IMR-90 (cell line): ENCODE data around the gene PODXL2. TPM values are rescaled to one million over a fixed set of nuclear protein-coding genes. Genes with fewer than 3 reads are reported as not detected.

Experiments used
- ATAC-seq: fragments of 200-7000 bp; cut with Tn5 transposase; 2 replicates; pipeline ENCODE4 v1.9.1; 2020; ENCODE audit warnings: low read depth, mild to moderate bottlenecking, moderate library complexity
- BruUV-seq: library from RNA; stranded (reverse); fragments of 400-500 nt; replicated peaks from 2 replicates; lab custom pipeline; 2021; lab: Mats Ljungman, UMichigan
- CTCF ChIA-PET: fragments of 300-600 bp; formaldehyde crosslinking; extraction: SDS; loops from one replicate; lab custom pipeline; 2021; ENCODE audit warnings: antibody characterized with exemption; lab: Yijun Ruan, JAX
- POLR2A ChIA-PET: fragments of 300-600 bp; sonication (Branson Sonifier 250); formaldehyde crosslinking; loops from one replicate; lab custom pipeline; 2022; ENCODE audit warnings: antibody characterized with exemption; ENCODE audit not compliant: unreplicated experiment; lab: Charles Lee
- DNase-seq: peaks from one replicate; pipeline ENCODE4 v3.0.0; 2013
- H2AFZ ChIP-seq: replicated peaks from 2 replicates; pipeline ENCODE3; 2013; ENCODE audit warnings: low read length, mild to moderate bottlenecking; ENCODE audit not compliant: poor library complexity
- H2AK5ac ChIP-seq: 2 replicates; pipeline ENCODE4 v1.6.1; 2013; ENCODE audit warnings: low read depth, low read length, inconsistent platforms
- H2AK9ac ChIP-seq: replicated peaks from 2 replicates; pipeline ENCODE3; 2013; ENCODE audit warnings: mild to moderate bottlenecking, low read depth, low read length, moderate library complexity; ENCODE audit not compliant: poor library complexity
- H2BK120ac ChIP-seq: 2 replicates; pipeline ENCODE4 v1.6.1; 2013; ENCODE audit warnings: low read depth, low read length, inconsistent platforms
- H2BK15ac ChIP-seq: 3 replicates; pipeline ENCODE4 v1.6.1; 2013; ENCODE audit warnings: low read depth, low read length, inconsistent platforms
- H2BK20ac ChIP-seq: 2 replicates; pipeline ENCODE4 v1.6.1; 2013; ENCODE audit warnings: low read depth, mild to moderate bottlenecking, inconsistent platforms, low read length, moderate library complexity
- H2BK5ac ChIP-seq: 2 replicates; pipeline ENCODE4 v1.6.1; 2013; ENCODE audit warnings: mild to moderate bottlenecking, low read depth, low read length, inconsistent platforms; ENCODE audit not compliant: poor library complexity, severe bottlenecking
- H3K14ac ChIP-seq: replicated peaks from 2 replicates; pipeline ENCODE4 v1.6.1; 2013; ENCODE audit warnings: low read depth, low read length, inconsistent platforms
- H3K18ac ChIP-seq: 2 replicates; pipeline ENCODE4 v1.6.1; 2013; ENCODE audit warnings: low read depth, low read length, control low read depth
- H3K23ac ChIP-seq: 2 replicates; pipeline ENCODE4 v1.6.1; 2013; ENCODE audit warnings: low read depth, low read length, inconsistent platforms
- H3K27ac ChIP-seq: 2 replicates; pipeline ENCODE4 v1.5.1; 2013; ENCODE audit warnings: mild to moderate bottlenecking, control low read depth, low read length; ENCODE audit not compliant: insufficient read depth
- H3K27me3 ChIP-seq: 2 replicates; pipeline ENCODE4 v1.6.1; 2013; ENCODE audit warnings: low read length; ENCODE audit not compliant: control insufficient read depth, insufficient read depth
- H3K36me3 ChIP-seq: 2 replicates; pipeline ENCODE4 v1.6.1; 2013; ENCODE audit warnings: low read length, mixed read lengths; ENCODE audit not compliant: control insufficient read depth, insufficient read depth
- H3K4ac ChIP-seq: 2 replicates; pipeline ENCODE4 v1.6.1; 2013; ENCODE audit warnings: low read depth, low read length, inconsistent platforms
- H3K4me1 ChIP-seq: 2 replicates; pipeline ENCODE4 v1.6.1; 2013; ENCODE audit warnings: low read length, mixed read lengths; ENCODE audit not compliant: control insufficient read depth, insufficient read depth
- H3K4me2 ChIP-seq: 2 replicates; pipeline ENCODE4 v1.6.1; 2013; ENCODE audit warnings: low read depth, mild to moderate bottlenecking, control low read depth, low read length, moderate library complexity
- H3K4me3 ChIP-seq: 2 replicates; pipeline ENCODE4 v1.5.1; 2013; ENCODE audit warnings: low read depth, mild to moderate bottlenecking, control low read depth, low read length, moderate library complexity; ENCODE audit not compliant: insufficient read depth
- H3K56ac ChIP-seq: 2 replicates; pipeline ENCODE4 v1.6.1; 2013; ENCODE audit warnings: low read length, inconsistent platforms; ENCODE audit not compliant: insufficient read depth; ENCODE audit errors: extremely low read depth
- H3K79me1 ChIP-seq, 2 experiments: 2 replicates each; pipeline ENCODE4 v1.6.1; 2013; ENCODE audit warnings: low read length in 2 of 2, inconsistent platforms in 1 of 2, low read depth in 1 of 2
- H3K9ac ChIP-seq: 2 replicates; pipeline ENCODE4 v1.6.1; 2013; ENCODE audit warnings: low read depth, low read length, control low read depth
- H3K9me1 ChIP-seq: 2 replicates; pipeline ENCODE4 v1.6.1; 2013; ENCODE audit warnings: low read length, inconsistent platforms; ENCODE audit not compliant: insufficient read depth
- H3K9me3 ChIP-seq: 2 replicates; pipeline ENCODE4 v1.6.1; 2013; ENCODE audit warnings: low read length; ENCODE audit not compliant: control insufficient read depth, insufficient read depth
- H4K20me1 ChIP-seq: 2 replicates; pipeline ENCODE4 v1.6.1; 2013; ENCODE audit warnings: low read length, inconsistent platforms; ENCODE audit not compliant: insufficient read depth
- H4K5ac ChIP-seq: 2 replicates; pipeline ENCODE4 v1.6.1; 2013; ENCODE audit warnings: mild to moderate bottlenecking, low read depth, low read length, control low read depth
- H4K8ac ChIP-seq, 2 experiments: 2 replicates each; pipeline ENCODE4 v1.6.1; 2013; ENCODE audit warnings: low read depth in 2 of 2, low read length in 2 of 2, control low read depth in 1 of 2, inconsistent platforms in 1 of 2
- H4K91ac ChIP-seq: 2 replicates; pipeline ENCODE4 v1.6.1; 2013; ENCODE audit warnings: low read depth, low read length, inconsistent platforms; ENCODE audit not compliant: insufficient read depth
- BHLHE40 ChIP-seq: fragments of 150-350 bp; IDR thresholded peaks from 2 replicates; pipeline ENCODE4 v1.6.1; 2016; ENCODE audit warnings: mild to moderate bottlenecking, low read depth, low read length
- CEBPB ChIP-seq: IDR thresholded peaks from 2 replicates; pipeline ENCODE4 v1.6.1; 2012; ENCODE audit warnings: low read depth, low read length, improper control_type of control experiment
- CHD1 ChIP-seq: IDR thresholded peaks from 2 replicates; pipeline ENCODE4 v1.6.1; 2012; ENCODE audit warnings: low read depth, low read length, improper control_type of control experiment
- FOS ChIP-seq: fragments of 150-350 bp; IDR thresholded peaks from 2 replicates; pipeline ENCODE4 v1.6.1; 2016; ENCODE audit warnings: low read depth, low read length
- MAFK ChIP-seq: IDR thresholded peaks from 2 replicates; pipeline ENCODE4 v1.6.1; 2012; ENCODE audit warnings: low read depth, low read length, improper control_type of control experiment
- MAZ ChIP-seq: IDR thresholded peaks from 2 replicates; pipeline ENCODE4 v1.6.1; 2012; ENCODE audit warnings: low read depth, mild to moderate bottlenecking, low read length, improper control_type of control experiment, moderate library complexity, borderline replicate concordance
- MXI1 ChIP-seq: IDR thresholded peaks from 2 replicates; pipeline ENCODE4 v1.6.1; 2012; ENCODE audit warnings: low read depth, mild to moderate bottlenecking, low read length, moderate library complexity, borderline replicate concordance
- NFE2L2 ChIP-seq: fragments of 150-350 bp; IDR thresholded peaks from 2 replicates; pipeline ENCODE4 v1.6.1; 2016; ENCODE audit warnings: low read depth, mild to moderate bottlenecking, low read length
- POLR2A ChIP-seq: IDR thresholded peaks from 2 replicates; pipeline ENCODE4 v1.6.1; 2012; ENCODE audit warnings: mild to moderate bottlenecking, low read depth, low read length
- RAD21 ChIP-seq: IDR thresholded peaks from 2 replicates; pipeline ENCODE4 v1.6.1; 2012; ENCODE audit warnings: low read length, improper control_type of control experiment
- RCOR1 ChIP-seq: IDR thresholded peaks from 2 replicates; pipeline ENCODE4 v1.6.1; 2012; ENCODE audit warnings: mild to moderate bottlenecking, low read length, improper control_type of control experiment; ENCODE audit not compliant: insufficient replicate concordance
- RFX5 ChIP-seq: IDR thresholded peaks from 2 replicates; pipeline ENCODE4 v1.8.0; 2012; ENCODE audit warnings: low read depth, mild to moderate bottlenecking, low read length, moderate library complexity
- SMC3 ChIP-seq: fragments of 150-350 bp; IDR thresholded peaks from 2 replicates; pipeline ENCODE4 v1.6.1; 2016; ENCODE audit warnings: low read depth, mild to moderate bottlenecking, antibody characterized with exemption, low read length, moderate library complexity
- WGBS, 2 experiments: methylation state at CpG; one replicate each; pipeline versions ENCODE4 v1.1.5 to v1.1.7; 2013; ENCODE audit warnings: missing lambda C conversion rate in 2 of 2; ENCODE audit not compliant: insufficient read length in 1 of 2; ENCODE audit errors: extremely low coverage in 2 of 2; 5-methylcytosine and 5-hydroxymethylcytosine counted together
- dilution Hi-C: fragments of 300-500 bp; cut with HindIII; formaldehyde crosslinking; loops from one replicate; pipeline ENCODE4 v1.14.3; 2018; ENCODE audit warnings: low sequenced_read_pairs; ENCODE audit not compliant: unreplicated experiment
- in situ Hi-C: fragments of 300-500 bp; cut with MboI; formaldehyde crosslinking; loops from 3 replicates; pipeline ENCODE4 v1.14.3; 2019; ENCODE audit warnings: low sequenced_read_pairs, inconsistent platforms, mixed read lengths
- intact Hi-C: fragments of 100-400 bp; cut with micrococcal nuclease; formaldehyde crosslinking; loops from 2 replicates; pipeline ENCODE4 v1.10.0; 2022
- polyA plus RNA-seq, 3 experiments: library from polyadenylated mRNA; depleted of rRNA; stranded (reverse); fragments of >200 nt; gene quantifications; 2 replicates each; pipeline ENCODE4 v1.2.3, GENCODE V29; 2012; ENCODE audit warnings: low replicate concordance in 1 of 3
- total RNA-seq: library from RNA; depleted of rRNA; stranded (reverse); fragments of >200 nt; gene quantifications from 2 replicates; pipeline ENCODE4 v1.2.3, GENCODE V29; 2012
- TF ChIP-seq, protein P1 (sequence below): fragments of 150-350 bp; IDR thresholded peaks from 2 replicates; pipeline ENCODE4 v1.6.1; 2016; ENCODE audit warnings: low read depth, mild to moderate bottlenecking, low read length, moderate library complexity, borderline replicate concordance
- TF ChIP-seq, protein P2 (sequence below): fragments of 150-350 bp; IDR thresholded peaks from 2 replicates; pipeline ENCODE4 v1.6.1; 2017; ENCODE audit warnings: mild to moderate bottlenecking, antibody characterized with exemption, low read length, low read depth
- TF ChIP-seq, protein P3 (sequence below): conservative IDR thresholded peaks from 2 replicates; pipeline ENCODE4 v1.5.1; 2012; ENCODE audit warnings: mild to moderate bottlenecking, low read depth, low read length, improper control_type of control experiment

PODXL2 gene
- total and polyA plus RNA-seq, 2 of the 4 experiments (the other 2 are of a cell fraction): 1.6 to 5.4 TPM

- intact Hi-C loops (no loop called here), dilution Hi-C loops (no loop called here)
Observed at GRCh38 chr3:127610105-127610504, 18.9 kb upstream of the PODXL2 start.

More at GRCh38 chr3:127610105-127610504, 18.9 kb upstream of the PODXL2 start:
- BruUV-seq: no TSS peak
- Histone ChIP-seq H2BK20ac (no peak overlapping the region), H4K5ac (no peak overlapping the region), H3K9ac (no peak overlapping the region), H3K9me3 (no peaks in the 10 kb centered on the region), H3K4me2 (no peak overlapping the region), H2BK15ac (no peak overlapping the region), H4K8ac (no peak overlapping the region), H3K14ac (no peak overlapping the region), H3K4ac (no peak overlapping the region), H3K18ac (no peak overlapping the region), H3K9me1 (peaks cover 6% of the 10 kb centered on the region; the same call in 1 of the 2 replicates), H3K4me1 (peaks cover 9% of the 10 kb centered on the region), H3K56ac (no peak overlapping the region), H4K20me1 (no peaks in the 10 kb centered on the region), H3K27me3 (no peaks in the 10 kb centered on the region), H3K36me3 (peaks cover 29% of the 10 kb centered on the region), H2BK120ac (no peak overlapping the region), H3K79me1 (peaks cover 3 to 11% of the 10 kb centered on the region in 2 experiments; a peak in 1 of 4 replicates), H4K91ac (no peak overlapping the region), H2AFZ (no peak overlapping the region), H2AK5ac (no peak overlapping the region), H3K27ac (no peak overlapping the region), H2BK5ac (no peak overlapping the region), H3K23ac (no peak overlapping the region), H2AK9ac (no peak overlapping the region), H3K4me3 (no peak overlapping the region)
- ChIA-PET CTCF (no interaction called here), POLR2A (no interaction called here)
- no CpG with 5 or more reads among the region's 5 CpGs for WGBS, 2 experiments
- ATAC-seq: no peak
- DNase-seq: peak; percentile 41
- TF ChIP-seq RCOR1 (no peak), RAD21 (no peak), POLR2A (no peak), CHD1 (no peak), MAZ (no peak), MXI1 (no peak), RFX5 (no peak), NFE2L2 (no peak), FOS (no peak), SMC3 (no peak), BHLHE40 (no peak), CEBPB (no peak), MAFK (no peak)
- TF ChIP-seq, protein P1, sequence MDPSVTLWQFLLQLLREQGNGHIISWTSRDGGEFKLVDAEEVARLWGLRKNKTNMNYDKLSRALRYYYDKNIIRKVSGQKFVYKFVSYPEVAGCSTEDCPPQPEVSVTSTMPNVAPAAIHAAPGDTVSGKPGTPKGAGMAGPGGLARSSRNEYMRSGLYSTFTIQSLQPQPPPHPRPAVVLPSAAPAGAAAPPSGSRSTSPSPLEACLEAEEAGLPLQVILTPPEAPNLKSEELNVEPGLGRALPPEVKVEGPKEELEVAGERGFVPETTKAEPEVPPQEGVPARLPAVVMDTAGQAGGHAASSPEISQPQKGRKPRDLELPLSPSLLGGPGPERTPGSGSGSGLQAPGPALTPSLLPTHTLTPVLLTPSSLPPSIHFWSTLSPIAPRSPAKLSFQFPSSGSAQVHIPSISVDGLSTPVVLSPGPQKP: no peak
- TF ChIP-seq, protein P2, sequence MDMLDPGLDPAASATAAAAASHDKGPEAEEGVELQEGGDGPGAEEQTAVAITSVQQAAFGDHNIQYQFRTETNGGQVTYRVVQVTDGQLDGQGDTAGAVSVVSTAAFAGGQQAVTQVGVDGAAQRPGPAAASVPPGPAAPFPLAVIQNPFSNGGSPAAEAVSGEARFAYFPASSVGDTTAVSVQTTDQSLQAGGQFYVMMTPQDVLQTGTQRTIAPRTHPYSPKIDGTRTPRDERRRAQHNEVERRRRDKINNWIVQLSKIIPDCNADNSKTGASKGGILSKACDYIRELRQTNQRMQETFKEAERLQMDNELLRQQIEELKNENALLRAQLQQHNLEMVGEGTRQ: no peak
- TF ChIP-seq, protein P3, sequence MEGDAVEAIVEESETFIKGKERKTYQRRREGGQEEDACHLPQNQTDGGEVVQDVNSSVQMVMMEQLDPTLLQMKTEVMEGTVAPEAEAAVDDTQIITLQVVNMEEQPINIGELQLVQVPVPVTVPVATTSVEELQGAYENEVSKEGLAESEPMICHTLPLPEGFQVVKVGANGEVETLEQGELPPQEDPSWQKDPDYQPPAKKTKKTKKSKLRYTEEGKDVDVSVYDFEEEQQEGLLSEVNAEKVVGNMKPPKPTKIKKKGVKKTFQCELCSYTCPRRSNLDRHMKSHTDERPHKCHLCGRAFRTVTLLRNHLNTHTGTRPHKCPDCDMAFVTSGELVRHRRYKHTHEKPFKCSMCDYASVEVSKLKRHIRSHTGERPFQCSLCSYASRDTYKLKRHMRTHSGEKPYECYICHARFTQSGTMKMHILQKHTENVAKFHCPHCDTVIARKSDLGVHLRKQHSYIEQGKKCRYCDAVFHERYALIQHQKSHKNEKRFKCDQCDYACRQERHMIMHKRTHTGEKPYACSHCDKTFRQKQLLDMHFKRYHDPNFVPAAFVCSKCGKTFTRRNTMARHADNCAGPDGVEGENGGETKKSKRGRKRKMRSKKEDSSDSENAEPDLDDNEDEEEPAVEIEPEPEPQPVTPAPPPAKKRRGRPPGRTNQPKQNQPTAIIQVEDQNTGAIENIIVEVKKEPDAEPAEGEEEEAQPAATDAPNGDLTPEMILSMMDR: no peak
- in situ Hi-C loops: no loop called here
